Activated CD8-positive, alpha-beta memory T cell treated with anti-CD3 and anti-CD28 coated beads for 4 hours (primary cell): ENCODE data around the gene TLE4.
"Not testable (repeated sequence)": the region's sequence is repeated elsewhere in the genome, so short reads cannot be mapped to it uniquely, and the experiment has no call there.

Experiments used
- DNase-seq, 2 donors: peaks; one replicate each; pipeline ENCODE4 v3.0.0-alpha.2; 2020; ENCODE audit warnings: low read depth in 2 of 2

TLE4 gene

GRCh38 chr9:79603222-79603920 lies 31.6 kb downstream of the TLE4 start:
- no peak for DNase-seq

- no peak for DNase-seq
Measured at GRCh38 chr9:79604149-79604548, 32.4 kb downstream of the TLE4 start.

- no peak for DNase-seq
Measured at GRCh38 chr9:79604921-79605562, 33.3 kb downstream of the TLE4 start.

GRCh38 chr9:79606529-79606928 lies 34.8 kb downstream of the TLE4 start:
- DNase-seq = not testable (repeated sequence)

GRCh38 chr9:79609468-79610018 lies 37.8 kb downstream of the TLE4 start:
- DNase-seq = no peak

- no peak for DNase-seq
Measured at GRCh38 chr9:79610019-79610631, 38.4 kb downstream of the TLE4 start.

- no peak for DNase-seq
Measured at GRCh38 chr9:79610791-79611614, 39.2 kb downstream of the TLE4 start.

- DNase-seq = no peak
Measured at GRCh38 chr9:79613145-79613544, 41.4 kb downstream of the TLE4 start.

- no peak for DNase-seq
Measured at GRCh38 chr9:79615038-79615437, 43.3 kb downstream of the TLE4 start.

- DNase-seq = no peak
Measured at GRCh38 chr9:79616013-79616412, 44.2 kb downstream of the TLE4 start.

- DNase-seq = no peak
Measured at GRCh38 chr9:79616971-79617370, 45.2 kb downstream of the TLE4 start.

GRCh38 chr9:79617395-79617794 lies 45.6 kb downstream of the TLE4 start:
- DNase-seq = no peak

GRCh38 chr9:79619930-79620329 lies 48.2 kb downstream of the TLE4 start:
- DNase-seq = no peak

- no peak for DNase-seq
Measured at GRCh38 chr9:79621916-79622575, 50.3 kb downstream of the TLE4 start.

GRCh38 chr9:79623799-79624721 lies 52.3 kb downstream of the TLE4 start:
- peak; percentile 10 to 16 for DNase-seq

GRCh38 chr9:79629721-79630120 lies 58.0 kb downstream of the TLE4 start:
- DNase-seq = no peak

- no peak for DNase-seq
Measured at GRCh38 chr9:79630521-79631403, 59.0 kb downstream of the TLE4 start.

- DNase-seq = no peak
Measured at GRCh38 chr9:79632060-79632459, 60.3 kb downstream of the TLE4 start.

GRCh38 chr9:79632705-79633104 lies 60.9 kb downstream of the TLE4 start:
- DNase-seq = no peak
